ENCODE results near the gene ZNF710. TPM values are rescaled to one million over a fixed set of nuclear protein-coding genes. Genes with fewer than 3 reads are reported as not detected.

Gene ZNF710
- total RNA-seq, 1 donor from 2014 or later, result 26.9 TPM

- H2AFZ ChIP-seq (ENCODE audit: low read depth, low read length), result no peak overlapping the region
- H3K4me2 ChIP-seq (ENCODE audit: low read length), result no peak overlapping the region
- DNase-seq (ENCODE audit: low read depth), result no peak
- TF ChIP-seq CTCF (IDR thresholded peaks at IDR 0.05; ENCODE audit: insufficient read depth, low read depth, low read length) (no peak), EZH2 (IDR thresholded peaks at IDR 0.05; ENCODE audit: insufficient read depth, low read length) (no peak)
- H3K9me3 Mint-ChIP-seq (ENCODE audit: unreplicated experiment), result no peaks in the 10 kb centered on the region
- H3K79me2 ChIP-seq (ENCODE audit: insufficient read depth, low read length), result no peaks in the 10 kb centered on the region
- no peaks in the 10 kb centered on the region for H3K27me3 ChIP-seq (ENCODE audit: insufficient read depth, low read length)
- H3K27ac ChIP-seq (ENCODE audit: low read depth, low read length), result no peak overlapping the region
- H3K27ac Mint-ChIP-seq (ENCODE audit: unreplicated experiment), result no peak overlapping the region
- no peaks in the 10 kb centered on the region for H4K20me1 ChIP-seq (ENCODE audit: insufficient read depth, low read length)
- no peaks in the 10 kb centered on the region for H3K9me3 ChIP-seq (ENCODE audit: insufficient read depth, low read depth, low read length)
- no peak for FAIRE-seq
- no peaks in the 10 kb centered on the region for H3K4me1 ChIP-seq (ENCODE audit: insufficient read depth, low read length)
- no peaks in the 10 kb centered on the region for H3K36me3 ChIP-seq (ENCODE audit: insufficient read depth, low read length)
- H3K4me3 Mint-ChIP-seq (ENCODE audit: unreplicated experiment), result no peak overlapping the region
- H3K4me3 ChIP-seq (ENCODE audit: insufficient read depth, low read depth, low read length), result no peak overlapping the region
- peaks cover 2% of the 10 kb centered on the region for H3K27me3 Mint-ChIP-seq (ENCODE audit: low read depth, unreplicated experiment)
- no peaks in the 10 kb centered on the region for H3K36me3 Mint-ChIP-seq (ENCODE audit: low read depth, unreplicated experiment)
- H3K9ac ChIP-seq (ENCODE audit: low read length), result no peak overlapping the region
- H3K4me1 Mint-ChIP-seq (ENCODE audit: low read depth, unreplicated experiment), result no peaks in the 10 kb centered on the region
Measured at GRCh38 chr15:89991312-89991711, 9.8 kb upstream of the ZNF710 start.

GRCh38 chr15:89993349-89993748 is 7.8 kb upstream of the ZNF710 start:
- H3K79me2 ChIP-seq (ENCODE audit: insufficient read depth, low read length), result no peaks in the 10 kb centered on the region
- no peak overlapping the region for H3K27ac Mint-ChIP-seq (ENCODE audit: unreplicated experiment)

More at GRCh38 chr15:89993349-89993748, 7.8 kb upstream of the ZNF710 start:
- Mint-ChIP-seq H3K36me3 (ENCODE audit: low read depth, unreplicated experiment) (no peaks in the 10 kb centered on the region), H3K4me3 (ENCODE audit: unreplicated experiment) (no peak overlapping the region), H3K27me3 (ENCODE audit: low read depth, unreplicated experiment) (peaks cover 8% of the 10 kb centered on the region), H3K4me1 (ENCODE audit: low read depth, unreplicated experiment) (peaks cover 3% of the 10 kb centered on the region), H3K9me3 (ENCODE audit: unreplicated experiment) (no peaks in the 10 kb centered on the region)
- Histone ChIP-seq H3K27me3 (ENCODE audit: insufficient read depth, low read length) (peaks cover 2% of the 10 kb centered on the region), H3K4me2 (ENCODE audit: low read length) (no peak overlapping the region), H3K27ac (ENCODE audit: low read depth, low read length) (no peak overlapping the region), H3K4me1 (ENCODE audit: insufficient read depth, low read length) (no peaks in the 10 kb centered on the region), H4K20me1 (ENCODE audit: insufficient read depth, low read length) (no peaks in the 10 kb centered on the region), H3K36me3 (ENCODE audit: insufficient read depth, low read length) (no peaks in the 10 kb centered on the region), H3K9me3 (ENCODE audit: insufficient read depth, low read depth, low read length) (no peaks in the 10 kb centered on the region), H2AFZ (ENCODE audit: low read depth, low read length) (no peak overlapping the region), H3K9ac (ENCODE audit: low read length) (no peak overlapping the region), H3K4me3 (ENCODE audit: insufficient read depth, low read depth, low read length) (no peak overlapping the region)
- FAIRE-seq (no peak), DNase-seq (ENCODE audit: low read depth) (no peak)
- TF ChIP-seq CTCF (IDR thresholded peaks at IDR 0.05; ENCODE audit: insufficient read depth, low read depth, low read length), result no peak
- TF ChIP-seq EZH2 (IDR thresholded peaks at IDR 0.05; ENCODE audit: insufficient read depth, low read length), result no peak
